Glutamatergic neuron (in vitro differentiated cells): ENCODE results near the gene ANKS6. TPM values are rescaled to one million over a fixed set of nuclear protein-coding genes. Genes with fewer than 3 reads are reported as not detected.

ENCODE experiments used
- DNase-seq: peaks from one replicate; pipeline ENCODE4 v3.0.0; 2022
- H3K27ac Mint-ChIP-seq: one replicate; pipeline ENCODE4 v1.8.0; 2020; ENCODE audit warnings: mild to moderate bottlenecking, mixed read lengths, inconsistent platforms; ENCODE audit not compliant: unreplicated experiment
- H3K27me3 Mint-ChIP-seq: one replicate; pipeline ENCODE4 v1.8.0; 2020; ENCODE audit warnings: mild to moderate bottlenecking, moderate library complexity, mixed read lengths, inconsistent platforms; ENCODE audit not compliant: unreplicated experiment
- H3K36me3 Mint-ChIP-seq: one replicate; pipeline ENCODE4 v1.8.0; 2020; ENCODE audit warnings: mild to moderate bottlenecking, mixed read lengths, inconsistent platforms; ENCODE audit not compliant: unreplicated experiment
- H3K4me1 Mint-ChIP-seq: one replicate; pipeline ENCODE4 v1.8.0; 2020; ENCODE audit warnings: mild to moderate bottlenecking, low read depth, mixed read lengths, inconsistent platforms; ENCODE audit not compliant: unreplicated experiment
- H3K4me3 Mint-ChIP-seq: one replicate; pipeline ENCODE4 v1.8.0; 2020; ENCODE audit warnings: mild to moderate bottlenecking, mixed read lengths, inconsistent platforms; ENCODE audit not compliant: unreplicated experiment
- H3K9me3 Mint-ChIP-seq: one replicate; pipeline ENCODE4 v1.8.0; 2020; ENCODE audit warnings: mild to moderate bottlenecking, moderate library complexity, mixed read lengths, inconsistent platforms; ENCODE audit not compliant: unreplicated experiment
- CTCF ChIP-seq: fragments of 200-600 bp; sonication (generic); IDR thresholded peaks from one replicate; pipeline ENCODE4 v1.5.0; 2021; ENCODE audit not compliant: partially characterized antibody, unreplicated experiment
- total RNA-seq: library from RNA; stranded (reverse); fragmentation: NEBNext Ultra II Directional; extraction: Animal tissue kit (Norgen Biotek cat#: 25700); gene quantifications from one replicate; pipeline ENCODE4 v1.2.1, GENCODE V29; 2021; ENCODE audit not compliant: unreplicated experiment

ANKS6 gene
- total RNA-seq, 1 donor from 2014 or later, result 15.9 TPM

- Mint-ChIP-seq H3K27ac (no peak overlapping the region), H3K4me3 (no peak overlapping the region), H3K4me1 (no peaks in the 10 kb centered on the region), H3K36me3 (peaks cover 13% of the 10 kb centered on the region), H3K9me3 (peaks cover 4% of the 10 kb centered on the region), H3K27me3 (peaks cover 7% of the 10 kb centered on the region)
- TF ChIP-seq CTCF, result no peak
- no peak for DNase-seq
These were observed 76.0 kb downstream of the ANKS6 start for GRCh38 chr9:98720402-98720801.

GRCh38 chr9:98719055-98719454, 77.3 kb downstream of the ANKS6 start:
- DNase-seq, result no peak
- peaks cover 9% of the 10 kb centered on the region for H3K36me3 Mint-ChIP-seq
- H3K4me1 Mint-ChIP-seq, result no peaks in the 10 kb centered on the region
- no peak overlapping the region for H3K27ac Mint-ChIP-seq
- H3K27me3 Mint-ChIP-seq, result peaks cover 7% of the 10 kb centered on the region
- no peak overlapping the region for H3K4me3 Mint-ChIP-seq
- TF ChIP-seq CTCF, result no peak
- H3K9me3 Mint-ChIP-seq, result peaks cover 4% of the 10 kb centered on the region

GRCh38 chr9:98714833-98715232, 81.5 kb downstream of the ANKS6 start:
- no peaks in the 10 kb centered on the region for H3K4me1 Mint-ChIP-seq
- H3K27me3 Mint-ChIP-seq, result peaks cover 11% of the 10 kb centered on the region
- DNase-seq, result no peak

GRCh38 chr9:98712987-98713386, 83.4 kb downstream of the ANKS6 start:
- H3K9me3 Mint-ChIP-seq, result peaks cover 7% of the 10 kb centered on the region
- H3K27me3 Mint-ChIP-seq, result peaks cover 14% of the 10 kb centered on the region
- H3K27ac Mint-ChIP-seq, result no peak overlapping the region
- H3K4me3 Mint-ChIP-seq, result no peak overlapping the region
- H3K4me1 Mint-ChIP-seq, result peaks cover 1% of the 10 kb centered on the region
- no peak for DNase-seq
- TF ChIP-seq CTCF, result no peak
- H3K36me3 Mint-ChIP-seq, result peaks cover 6% of the 10 kb centered on the region

More at GRCh38 chr9:98714833-98715232, 81.5 kb downstream of the ANKS6 start:
- H3K27ac Mint-ChIP-seq, result no peak overlapping the region
- TF ChIP-seq CTCF, result no peak
- H3K9me3 Mint-ChIP-seq, result peaks cover 5% of the 10 kb centered on the region
- H3K4me3 Mint-ChIP-seq, result no peak overlapping the region
- H3K36me3 Mint-ChIP-seq, result peaks cover 6% of the 10 kb centered on the region

GRCh38 chr9:98709968-98710965, 86.1 kb downstream of the ANKS6 start:
- TF ChIP-seq CTCF, result no peak
- peaks cover 10% of the 10 kb centered on the region for H3K4me1 Mint-ChIP-seq
- H3K4me3 Mint-ChIP-seq, result peak overlapping the region; percentile 78
- DNase-seq, result no peak
- peak overlapping the region; percentile 25 for H3K27ac Mint-ChIP-seq
- H3K27me3 Mint-ChIP-seq, result peaks cover 17% of the 10 kb centered on the region
- H3K36me3 Mint-ChIP-seq, result peaks cover 6% of the 10 kb centered on the region
- peaks cover 12% of the 10 kb centered on the region for H3K9me3 Mint-ChIP-seq
